ENCODE measurements around the gene ACKR3. TPM values are rescaled to one million over a fixed set of nuclear protein-coding genes. Genes with fewer than 3 reads are reported as not detected.

ACKR3 gene
- total and polyA plus RNA-seq, 2 donors (not counting 1 experiment from before 2014, with no cell fraction given), result 0.17 to 1.5 TPM

DNA sequence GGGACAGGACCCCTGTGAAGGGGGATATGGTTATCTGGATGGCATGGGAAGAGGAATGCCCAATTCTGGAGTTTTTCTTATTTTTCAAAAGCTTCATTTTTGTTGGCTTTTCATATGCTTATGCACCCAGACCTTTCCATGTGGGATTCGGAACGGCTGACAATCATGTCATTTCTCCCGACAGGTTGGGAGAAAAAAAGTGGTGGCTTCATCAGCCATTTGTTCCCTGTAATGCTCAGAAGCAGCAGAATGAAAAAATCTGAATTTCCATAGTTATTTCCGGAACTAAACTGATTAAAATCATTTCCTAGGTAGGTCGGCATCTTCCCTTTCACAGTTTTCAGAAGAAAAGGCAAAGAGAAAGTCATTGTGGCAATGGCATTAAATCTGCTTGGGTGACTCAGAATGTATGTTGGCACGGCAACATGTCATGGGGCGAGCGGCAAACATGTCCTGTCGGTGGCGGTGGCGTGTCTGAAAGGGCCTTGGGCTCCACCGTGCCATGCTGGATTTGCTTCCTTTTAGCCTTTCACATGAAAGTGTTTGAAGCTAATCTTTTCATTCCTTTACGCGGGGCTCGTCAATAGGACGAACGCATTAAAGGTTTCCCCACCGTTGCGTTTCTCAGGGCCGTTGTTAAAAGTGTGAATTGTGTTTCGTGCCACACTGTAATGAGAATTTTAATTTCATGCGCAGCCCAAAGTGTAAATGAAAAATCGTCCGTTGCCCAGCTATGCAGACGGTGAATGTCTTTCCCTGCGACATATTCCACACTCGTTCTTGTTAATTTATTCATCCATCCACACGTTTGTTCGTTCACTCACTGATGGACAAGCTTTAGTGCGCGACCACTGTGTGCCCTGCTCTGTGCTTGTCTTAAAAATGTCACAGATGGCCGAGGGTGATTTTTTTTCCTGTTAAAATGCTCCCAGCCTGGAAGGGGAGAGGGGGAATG lies 18.5 kb downstream of the ACKR3 start:
- Histone ChIP-seq H2AFZ (ENCODE audit: low read length) (no peak overlapping the region), H4K20me1 (ENCODE audit: control insufficient read depth, extremely low read depth, insufficient read depth, low read length) (no peaks in the 10 kb centered on the region), H3K9me3 (ENCODE audit: control insufficient read depth, insufficient read depth, low read depth, low read length) (no peaks in the 10 kb centered on the region), H3K4me2 (ENCODE audit: extremely low read depth, insufficient read depth, low read length) (no peak overlapping the region), H3K27me3 (ENCODE audit: control insufficient read depth, insufficient read depth, low read length) (no peaks in the 10 kb centered on the region), H3K9ac (ENCODE audit: insufficient read depth, low read length) (no peak overlapping the region), H3K4me1 (ENCODE audit: control insufficient read depth, extremely low read depth, insufficient read depth, low read length) (no peaks in the 10 kb centered on the region), H3K4me3 (replicated peaks in 1 of 4; ENCODE audit: control extremely low read depth in 1 of 4, insufficient read depth in 1 of 4, low read depth in 3 of 4, low read length in 4 of 4) (no peak overlapping the region), H3K27ac (ENCODE audit: insufficient read depth, low read length) (no peak overlapping the region), H3K79me2 (ENCODE audit: control insufficient read depth, insufficient read depth, low read length) (no peaks in the 10 kb centered on the region), H3K36me3 (ENCODE audit: control insufficient read depth, insufficient read depth, low read length) (no peaks in the 10 kb centered on the region)
- DNase-seq (ENCODE audit: low read depth in 2 of 2), result peak in 1 of 2 donors; percentile 31
- TF ChIP-seq EZH2 (IDR thresholded peaks at IDR 0.05; ENCODE audit: low read length, missing control alignments), result no peak
- TF ChIP-seq, protein P1, sequence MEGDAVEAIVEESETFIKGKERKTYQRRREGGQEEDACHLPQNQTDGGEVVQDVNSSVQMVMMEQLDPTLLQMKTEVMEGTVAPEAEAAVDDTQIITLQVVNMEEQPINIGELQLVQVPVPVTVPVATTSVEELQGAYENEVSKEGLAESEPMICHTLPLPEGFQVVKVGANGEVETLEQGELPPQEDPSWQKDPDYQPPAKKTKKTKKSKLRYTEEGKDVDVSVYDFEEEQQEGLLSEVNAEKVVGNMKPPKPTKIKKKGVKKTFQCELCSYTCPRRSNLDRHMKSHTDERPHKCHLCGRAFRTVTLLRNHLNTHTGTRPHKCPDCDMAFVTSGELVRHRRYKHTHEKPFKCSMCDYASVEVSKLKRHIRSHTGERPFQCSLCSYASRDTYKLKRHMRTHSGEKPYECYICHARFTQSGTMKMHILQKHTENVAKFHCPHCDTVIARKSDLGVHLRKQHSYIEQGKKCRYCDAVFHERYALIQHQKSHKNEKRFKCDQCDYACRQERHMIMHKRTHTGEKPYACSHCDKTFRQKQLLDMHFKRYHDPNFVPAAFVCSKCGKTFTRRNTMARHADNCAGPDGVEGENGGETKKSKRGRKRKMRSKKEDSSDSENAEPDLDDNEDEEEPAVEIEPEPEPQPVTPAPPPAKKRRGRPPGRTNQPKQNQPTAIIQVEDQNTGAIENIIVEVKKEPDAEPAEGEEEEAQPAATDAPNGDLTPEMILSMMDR (conservative IDR thresholded peaks at IDR 0.05 in 1 of 2, IDR thresholded peaks at IDR 0.05 in 1 of 2; ENCODE audit: low read depth in 1 of 2, low read length in 2 of 2), result no peak

GRCh38 chr2:236588932-236589592 lies 19.4 kb downstream of the ACKR3 start:
- H3K27ac ChIP-seq (ENCODE audit: insufficient read depth, low read length), result no peak overlapping the region
- no peak overlapping the region for H3K9ac ChIP-seq (ENCODE audit: insufficient read depth, low read length)
- H3K4me3 ChIP-seq (replicated peaks in 1 of 4; ENCODE audit: control extremely low read depth in 1 of 4, insufficient read depth in 1 of 4, low read depth in 3 of 4, low read length in 4 of 4), result no peak overlapping the region
- H2AFZ ChIP-seq (ENCODE audit: low read length), result no peak overlapping the region
- H3K27me3 ChIP-seq (ENCODE audit: control insufficient read depth, insufficient read depth, low read length), result no peaks in the 10 kb centered on the region
- no peaks in the 10 kb centered on the region for H3K79me2 ChIP-seq (ENCODE audit: control insufficient read depth, insufficient read depth, low read length)
- no peak overlapping the region for H3K4me2 ChIP-seq (ENCODE audit: extremely low read depth, insufficient read depth, low read length)
- no peak for TF ChIP-seq EZH2 (IDR thresholded peaks at IDR 0.05; ENCODE audit: low read length, missing control alignments)
- TF ChIP-seq, protein P1 (conservative IDR thresholded peaks at IDR 0.05 in 1 of 2, IDR thresholded peaks at IDR 0.05 in 1 of 2; ENCODE audit: low read depth in 1 of 2, low read length in 2 of 2), result no peak
- DNase-seq (ENCODE audit: low read depth in 2 of 2), result no peak
- no peaks in the 10 kb centered on the region for H3K36me3 ChIP-seq (ENCODE audit: control insufficient read depth, insufficient read depth, low read length)
- no peaks in the 10 kb centered on the region for H3K4me1 ChIP-seq (ENCODE audit: control insufficient read depth, extremely low read depth, insufficient read depth, low read length)
- no peaks in the 10 kb centered on the region for H3K9me3 ChIP-seq (ENCODE audit: control insufficient read depth, insufficient read depth, low read depth, low read length)
- no peaks in the 10 kb centered on the region for H4K20me1 ChIP-seq (ENCODE audit: control insufficient read depth, extremely low read depth, insufficient read depth, low read length)

DNA sequence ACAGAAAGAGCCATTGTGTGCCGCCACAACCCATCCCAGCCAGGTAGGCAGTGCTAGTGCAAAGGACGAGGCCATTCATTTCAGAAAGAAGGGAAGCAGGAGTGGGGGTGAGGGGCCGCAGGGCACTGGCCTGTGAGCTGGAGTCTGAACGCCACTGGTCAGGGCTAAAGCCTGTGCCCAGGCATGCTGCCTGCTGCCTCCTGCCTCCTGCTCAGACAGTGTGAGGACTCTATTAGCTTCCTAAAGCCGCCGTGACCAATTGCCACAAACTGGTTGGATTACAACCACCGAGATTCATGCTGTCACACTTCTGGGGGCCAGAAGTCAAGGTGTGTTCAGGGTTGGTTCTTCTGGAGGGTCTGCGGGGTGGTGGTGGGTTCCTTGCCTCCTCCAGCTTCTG lies 21.2 kb downstream of the ACKR3 start:
- no peak overlapping the region for H3K9ac ChIP-seq (ENCODE audit: insufficient read depth, low read length)
- no peaks in the 10 kb centered on the region for H3K79me2 ChIP-seq (ENCODE audit: control insufficient read depth, insufficient read depth, low read length)
- H3K36me3 ChIP-seq (ENCODE audit: control insufficient read depth, insufficient read depth, low read length), result no peaks in the 10 kb centered on the region
- no peak for DNase-seq (ENCODE audit: low read depth in 2 of 2)
- no peak overlapping the region for H3K4me2 ChIP-seq (ENCODE audit: extremely low read depth, insufficient read depth, low read length)
- no peaks in the 10 kb centered on the region for H3K9me3 ChIP-seq (ENCODE audit: control insufficient read depth, insufficient read depth, low read depth, low read length)
- H3K4me1 ChIP-seq (ENCODE audit: control insufficient read depth, extremely low read depth, insufficient read depth, low read length), result no peaks in the 10 kb centered on the region
- no peak overlapping the region for H3K4me3 ChIP-seq (replicated peaks in 1 of 4; ENCODE audit: control extremely low read depth in 1 of 4, insufficient read depth in 1 of 4, low read depth in 3 of 4, low read length in 4 of 4)
- no peak overlapping the region for H3K27ac ChIP-seq (ENCODE audit: insufficient read depth, low read length)
- TF ChIP-seq, protein P1 (conservative IDR thresholded peaks at IDR 0.05 in 1 of 2, IDR thresholded peaks at IDR 0.05 in 1 of 2; ENCODE audit: low read depth in 1 of 2, low read length in 2 of 2), result no peak
- TF ChIP-seq EZH2 (IDR thresholded peaks at IDR 0.05; ENCODE audit: low read length, missing control alignments), result no peak
- H3K27me3 ChIP-seq (ENCODE audit: control insufficient read depth, insufficient read depth, low read length), result no peaks in the 10 kb centered on the region
- H4K20me1 ChIP-seq (ENCODE audit: control insufficient read depth, extremely low read depth, insufficient read depth, low read length), result no peaks in the 10 kb centered on the region
- no peak overlapping the region for H2AFZ ChIP-seq (ENCODE audit: low read length)
